ENCODE data around the gene ATP1B2. TPM values are rescaled to one million over a fixed set of nuclear protein-coding genes. Genes with fewer than 3 reads are reported as not detected.

ATP1B2 gene
- total and polyA plus RNA-seq, 9 of the 15 experiments (the other 6 are each of a cell fraction or from before 2014, with no cell fraction given): 0.23 to 6.0 (median 0.99) TPM

- FAIRE-seq: no peak
- CTCF ChIA-PET (ENCODE audit: low intra/inter-chr PET ratio): no interaction called here
- POLR2A ChIA-PET: interaction anchor here (3.7 kb wide), 1 partner anchor 10 kb away, joined by 19 read pairs; the partner anchor contains the start of gene TP53
These were observed 25.8 kb downstream of the ATP1B2 start for GRCh38 chr17:7676533-7676932.

More at GRCh38 chr17:7676533-7676932, 25.8 kb downstream of the ATP1B2 start:
- Histone ChIP-seq H4K20me1 (replicated peaks; ENCODE audit: control insufficient read depth, insufficient read depth, low read length) (no peaks in the 10 kb centered on the region), H3K27ac (ENCODE audit: extremely low read depth, low read depth, low read length) (no peak overlapping the region), H2AFZ (ENCODE audit: low read depth, low read length) (no peak overlapping the region), H3K9me3 (replicated peaks; ENCODE audit: control insufficient read depth, insufficient read depth, low read depth, low read length) (peaks cover 3% of the 10 kb centered on the region), H3K9me1 (ENCODE audit: control insufficient read depth, insufficient read depth, low read length) (no peaks in the 10 kb centered on the region), H3K9ac (ENCODE audit: insufficient read depth in 1 of 2, low read depth in 2 of 2, low read length in 2 of 2) (no peak overlapping the region), H3K27me3 (ENCODE audit: control insufficient read depth in 2 of 2, insufficient read depth in 2 of 2, low read length in 2 of 2) (no peaks in the 10 kb centered on the region), H3K79me2 (ENCODE audit: control insufficient read depth, insufficient read depth, low read length) (no peaks in the 10 kb centered on the region), H3K4me2 (ENCODE audit: insufficient read depth, low read length) (no peak overlapping the region), H3K4me3 (no peak overlapping the region), H3K4me1 (replicated peaks in 1 of 2; ENCODE audit: control insufficient read depth in 2 of 2, insufficient read depth in 2 of 2, low read length in 2 of 2) (no peaks in the 10 kb centered on the region; a peak in 1 of 5 replicates), H3K36me3 (ENCODE audit: control insufficient read depth, insufficient read depth, low read length) (peaks cover 28% of the 10 kb centered on the region)
- in situ Hi-C loops (cut with MboI) (no loop called here), intact Hi-C loops (cut with micrococcal nuclease) (no loop called here)
- ATAC-seq (no peak), DNase-seq (ENCODE audit: extremely low read depth in 1 of 4, low spot score in 3 of 4) (no peak)
- BruUV-seq (replicated peaks): no TSS peak
- 50% methylated on average over 2 of the region's 5 CpGs for WGBS (ENCODE audit: insufficient coverage, low coverage, missing lambda C conversion rate)
- no peak for TF ChIP-seq FOXM1 (IDR thresholded peaks at IDR 0.05; ENCODE audit: low read depth)
- TF ChIP-seq FOXM1 (CRISPR knock-in tag; IDR thresholded peaks at IDR 0.05; ENCODE audit: low read depth): no peak
- TF ChIP-seq FOXK2 (conservative IDR thresholded peaks at IDR 0.05 in 1 of 2, IDR thresholded peaks at IDR 0.05 in 1 of 2; ENCODE audit: low read depth in 2 of 2): no peak
- no peak for TF ChIP-seq DIDO1 (tag; IDR thresholded peaks at IDR 0.05; ENCODE audit: low read depth)
- TF ChIP-seq PCBP2 (IDR thresholded peaks at IDR 0.05; ENCODE audit: low read depth, low read length, poor library complexity, severe bottlenecking): no peak
- no peak for TF ChIP-seq ETV6 (IDR thresholded peaks at IDR 0.05; ENCODE audit: borderline replicate concordance in 1 of 2, low read depth in 2 of 2, low read length in 1 of 2)
- no peak for TF ChIP-seq ETV6 (CRISPR knock-in tag; IDR thresholded peaks at IDR 0.05; ENCODE audit: borderline replicate concordance)
- TF ChIP-seq MTA1 (IDR thresholded peaks at IDR 0.05; ENCODE audit: borderline replicate concordance): no peak
- no peak for TF ChIP-seq ZBED1 (IDR thresholded peaks at IDR 0.05)
- TF ChIP-seq ZBTB43 (CRISPR knock-in tag; IDR thresholded peaks at IDR 0.05): no peak
